OCI-M1 (cell line): ENCODE results near the gene TYMP.

Source experiments
- DNase-seq: peaks from one replicate; lab custom pipeline; 2025; lab: John Stamatoyannopoulos, UW

TYMP gene

GRCh38 chr22:50563413-50564160, 33.8 kb upstream of the TYMP start:
- DNase-seq, result no peak

GRCh38 chr22:50562523-50563412, 33.0 kb upstream of the TYMP start, which contains the start of gene SYCE3:
Gene SYCE3 (minus strand): TSS chr22:50562919. CDS start chr22:50556405, 6,514 bp downstream.
- peak; percentile 98 for DNase-seq

GRCh38 chr22:50561401-50562358, 31.9 kb upstream of the TYMP start:
- DNase-seq, result no peak

GRCh38 chr22:50560034-50560433, 30.2 kb upstream of the TYMP start:
- no peak for DNase-seq

- DNase-seq, result no peak
These were observed 26.9 kb upstream of the TYMP start for GRCh38 chr22:50556703-50557102.

- DNase-seq, result no peak
These were observed 23.5 kb upstream of the TYMP start for GRCh38 chr22:50553310-50553709.

- DNase-seq, result no peak
These were observed 21.4 kb upstream of the TYMP start for GRCh38 chr22:50551160-50551752.

- DNase-seq, result no peak
These were observed 20.6 kb upstream of the TYMP start for GRCh38 chr22:50550395-50550794.

GRCh38 chr22:50548921-50549790, 19.3 kb upstream of the TYMP start:
- no peak for DNase-seq

- DNase-seq, result peak; percentile 34
These were observed 18.5 kb upstream of the TYMP start for GRCh38 chr22:50548040-50548920.

- DNase-seq, result no peak
These were observed 17.6 kb upstream of the TYMP start for GRCh38 chr22:50547263-50547985.

- DNase-seq, result no peak
These were observed 16.8 kb upstream of the TYMP start for GRCh38 chr22:50546326-50547262.

GRCh38 chr22:50545522-50546325, 15.9 kb upstream of the TYMP start, which contains the start of gene KLHDC7B:
Gene KLHDC7B (plus strand): TSS chr22:50545899. CDS start chr22:50546244, 345 bp downstream.
- peak; percentile 81 for DNase-seq

GRCh38 chr22:50544746-50545253, 15.0 kb upstream of the TYMP start:
- peak; percentile 47 for DNase-seq

- peak; percentile 82 for DNase-seq
These were observed 14.4 kb upstream of the TYMP start for GRCh38 chr22:50544078-50544745.

GRCh38 chr22:50542416-50542927, 12.7 kb upstream of the TYMP start:
- no peak for DNase-seq
